ENCODE data around the gene TMEM132D.

TMEM132D gene

DNA sequence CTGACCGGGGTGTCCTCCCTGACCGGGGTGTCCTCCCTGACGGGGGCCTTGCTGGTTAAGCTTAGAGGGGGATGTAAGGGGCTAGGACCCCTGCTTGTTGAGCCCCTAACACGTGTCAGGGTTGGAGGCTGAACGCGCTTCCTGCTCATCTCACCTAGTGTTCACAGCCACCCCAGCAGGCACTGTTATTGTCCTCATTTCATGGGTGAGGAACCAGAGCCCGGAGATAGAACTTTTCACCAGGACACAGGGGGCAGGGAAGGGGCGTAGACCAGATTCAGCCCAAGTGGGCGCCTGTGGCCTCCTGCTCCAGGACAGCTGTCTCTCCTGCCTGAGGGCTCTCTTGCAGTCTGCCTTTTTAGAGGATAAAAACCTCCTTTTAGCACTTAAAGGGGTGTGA, 814.2 kb downstream of the TMEM132D start:
- no peak for DNase-seq (ENCODE audit: insufficient read length, low spot score)
- TF ChIP-seq, protein P1, sequence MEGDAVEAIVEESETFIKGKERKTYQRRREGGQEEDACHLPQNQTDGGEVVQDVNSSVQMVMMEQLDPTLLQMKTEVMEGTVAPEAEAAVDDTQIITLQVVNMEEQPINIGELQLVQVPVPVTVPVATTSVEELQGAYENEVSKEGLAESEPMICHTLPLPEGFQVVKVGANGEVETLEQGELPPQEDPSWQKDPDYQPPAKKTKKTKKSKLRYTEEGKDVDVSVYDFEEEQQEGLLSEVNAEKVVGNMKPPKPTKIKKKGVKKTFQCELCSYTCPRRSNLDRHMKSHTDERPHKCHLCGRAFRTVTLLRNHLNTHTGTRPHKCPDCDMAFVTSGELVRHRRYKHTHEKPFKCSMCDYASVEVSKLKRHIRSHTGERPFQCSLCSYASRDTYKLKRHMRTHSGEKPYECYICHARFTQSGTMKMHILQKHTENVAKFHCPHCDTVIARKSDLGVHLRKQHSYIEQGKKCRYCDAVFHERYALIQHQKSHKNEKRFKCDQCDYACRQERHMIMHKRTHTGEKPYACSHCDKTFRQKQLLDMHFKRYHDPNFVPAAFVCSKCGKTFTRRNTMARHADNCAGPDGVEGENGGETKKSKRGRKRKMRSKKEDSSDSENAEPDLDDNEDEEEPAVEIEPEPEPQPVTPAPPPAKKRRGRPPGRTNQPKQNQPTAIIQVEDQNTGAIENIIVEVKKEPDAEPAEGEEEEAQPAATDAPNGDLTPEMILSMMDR (IDR thresholded peaks at IDR 0.05; ENCODE audit: insufficient read depth, missing control alignments), result no peak
- FAIRE-seq, result no peak

DNA sequence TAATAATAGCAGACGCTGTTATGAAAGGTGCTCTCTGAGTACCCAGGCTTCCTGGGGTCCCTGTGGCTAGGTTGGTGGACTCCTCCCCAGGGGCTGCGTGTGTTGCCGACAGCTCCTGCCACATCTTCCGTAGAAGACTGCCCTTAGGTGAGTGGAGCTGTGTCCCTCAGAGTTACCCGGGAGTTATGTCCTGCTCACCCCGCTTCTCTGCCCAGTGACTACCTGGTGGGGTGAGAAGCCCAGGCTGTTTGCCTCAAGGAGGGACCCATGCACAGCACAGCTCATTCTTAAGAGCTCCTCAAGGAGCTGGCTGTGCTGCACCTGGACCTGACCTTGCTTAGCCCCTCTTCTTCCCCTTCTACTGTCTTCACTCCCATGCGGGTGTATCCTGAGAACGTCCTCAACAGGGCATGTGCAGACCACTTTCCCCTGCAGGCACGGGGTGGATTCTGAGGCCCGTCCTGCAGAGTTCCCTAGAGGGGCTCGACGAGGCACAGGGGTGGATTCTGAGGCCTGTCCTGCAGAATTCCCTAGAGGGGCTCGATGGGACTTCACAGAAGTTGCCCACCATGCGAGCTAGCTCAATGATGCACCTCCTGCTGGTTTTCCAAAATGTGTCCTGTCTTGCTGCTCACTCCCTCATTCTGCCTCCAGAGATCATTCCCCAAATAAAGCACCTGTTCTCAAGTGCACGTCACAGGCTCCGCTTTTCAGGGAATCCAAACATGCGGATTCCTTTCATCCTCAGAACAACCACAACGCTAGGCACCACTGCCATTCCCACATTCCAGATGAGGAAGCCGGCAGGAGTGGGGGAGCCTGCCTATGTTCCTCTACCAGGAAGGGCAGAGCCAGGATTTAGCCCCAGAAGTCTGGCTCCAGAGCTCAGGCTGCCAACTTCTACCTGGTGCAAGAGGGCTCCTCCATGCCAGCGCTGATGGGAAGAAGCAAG, 818.7 kb downstream of the TMEM132D start:
- no peak for FAIRE-seq
- TF ChIP-seq, protein P1 (IDR thresholded peaks at IDR 0.05; ENCODE audit: insufficient read depth, missing control alignments), result no peak

DNA sequence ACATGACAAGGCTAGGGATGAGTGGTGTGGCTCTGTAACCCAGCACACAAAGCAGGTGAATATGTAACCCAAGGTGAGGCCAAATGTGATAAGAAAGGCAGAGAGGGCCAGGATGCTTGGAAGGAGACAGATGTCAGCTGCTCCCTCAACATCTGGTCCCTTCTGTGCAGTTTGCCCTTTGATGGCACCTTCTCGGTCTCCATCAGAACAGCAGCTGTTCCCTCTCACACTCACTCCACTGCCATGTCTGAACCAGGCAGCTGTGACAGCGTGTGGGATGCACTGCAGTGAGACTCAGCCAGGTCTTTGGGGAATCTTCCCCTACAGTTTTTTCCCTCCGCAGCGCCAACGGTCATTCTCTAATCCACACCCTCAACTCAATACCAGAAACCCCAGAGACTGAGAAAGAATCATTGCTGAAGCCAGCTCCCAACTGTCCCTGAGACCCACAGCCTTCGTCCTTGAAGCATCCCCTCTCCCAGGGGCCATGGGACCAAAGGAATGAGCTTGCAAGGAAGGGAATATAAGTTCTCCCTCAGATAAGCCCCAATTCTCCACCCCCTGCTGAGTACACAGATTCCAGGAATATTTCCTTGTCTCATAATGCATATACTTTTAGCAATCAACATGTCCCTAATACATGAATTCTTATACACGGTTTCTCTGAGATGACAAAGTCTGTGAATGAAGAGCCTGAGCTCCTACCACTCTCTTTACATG, 820.5 kb downstream of the TMEM132D start:
- TF ChIP-seq, protein P1 (IDR thresholded peaks at IDR 0.05; ENCODE audit: insufficient read depth, missing control alignments), result no peak
- DNase-seq (ENCODE audit: insufficient read length, low spot score) (no peak), FAIRE-seq (no peak)

More for the DNA sequence above, 818.7 kb downstream of the TMEM132D start:
- DNase-seq (ENCODE audit: insufficient read length, low spot score), result no peak

DNA sequence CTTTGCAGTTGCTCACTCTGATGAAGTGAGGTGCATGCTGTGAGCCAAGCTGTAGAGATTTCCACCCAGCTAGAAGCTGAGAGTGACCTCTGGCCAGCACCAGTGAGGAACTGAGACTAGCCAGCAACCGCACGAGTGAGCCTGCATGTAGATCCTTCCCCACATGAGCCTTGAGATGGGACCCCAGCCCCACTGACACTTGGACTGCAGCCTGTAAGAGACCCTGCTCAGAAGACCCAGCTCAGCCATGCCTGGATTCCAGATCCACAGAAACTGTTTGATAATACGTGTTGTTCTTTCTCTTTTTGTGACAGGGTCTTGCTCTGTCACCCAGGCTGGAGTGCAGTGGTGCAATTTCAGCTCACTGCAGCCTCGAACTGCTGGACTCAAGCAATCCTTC, 821.4 kb downstream of the TMEM132D start:
- TF ChIP-seq, protein P1 (IDR thresholded peaks at IDR 0.05; ENCODE audit: insufficient read depth, missing control alignments), result no peak
- DNase-seq (ENCODE audit: insufficient read length, low spot score) (no peak), FAIRE-seq (no peak)

DNA sequence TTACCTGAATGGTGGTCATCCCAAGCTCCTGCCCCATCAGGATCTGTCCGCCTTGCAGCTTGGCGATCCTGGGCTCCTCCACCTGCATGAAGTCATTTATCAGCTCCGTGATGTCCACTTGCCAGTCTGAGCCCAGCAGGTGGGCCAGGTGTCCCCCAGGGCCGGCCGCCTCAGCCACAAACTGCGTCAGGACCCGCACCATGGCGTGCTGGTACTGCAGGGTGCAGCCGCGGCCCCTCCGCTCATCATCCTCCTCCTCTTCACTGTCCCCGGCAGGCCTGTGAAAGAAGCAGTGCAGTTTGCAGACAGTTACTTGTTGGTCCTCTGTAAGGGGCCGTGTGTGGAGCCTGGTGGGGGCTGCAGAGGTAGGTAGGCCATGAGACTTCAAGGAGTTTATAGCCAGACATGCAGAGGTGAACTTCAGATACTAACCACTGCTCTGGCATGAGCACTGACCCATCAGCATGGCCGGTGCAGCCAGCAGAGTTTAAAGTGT, 822.0 kb downstream of the TMEM132D start:
- no peak for FAIRE-seq
- DNase-seq (ENCODE audit: insufficient read length, low spot score), result no peak
- TF ChIP-seq, protein P1 (IDR thresholded peaks at IDR 0.05; ENCODE audit: insufficient read depth, missing control alignments), result no peak

DNA sequence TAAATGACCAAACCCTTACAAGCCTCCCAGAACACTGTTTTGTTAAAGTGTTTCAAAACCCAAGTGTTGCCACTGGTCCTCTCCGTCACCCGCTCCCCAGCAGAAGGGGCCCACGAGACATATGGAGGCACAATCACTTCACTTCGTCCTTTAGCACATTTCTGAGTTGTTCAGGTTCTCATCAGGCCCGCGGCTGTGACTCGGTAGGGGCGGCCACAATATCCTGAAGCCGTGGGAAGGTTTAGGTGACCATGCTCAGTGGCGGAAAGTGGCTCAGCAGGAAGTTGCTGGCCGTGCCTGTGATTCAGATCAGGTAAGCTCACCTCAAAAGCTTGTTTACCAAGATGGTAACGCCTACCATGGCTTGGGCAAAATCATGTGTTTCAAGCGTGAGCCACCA, 823.0 kb downstream of the TMEM132D start:
- TF ChIP-seq, protein P1 (IDR thresholded peaks at IDR 0.05; ENCODE audit: insufficient read depth, missing control alignments), result no peak
- DNase-seq (ENCODE audit: insufficient read length, low spot score), result no peak

More for the DNA sequence above, 823.0 kb downstream of the TMEM132D start:
- FAIRE-seq, result no peak
